Adrenal gland (tissue), 12 donors: ENCODE results near the gene RAPGEF2. TPM values are rescaled to one million over a fixed set of nuclear protein-coding genes. Genes with fewer than 3 reads are reported as not detected.

ENCODE experiments used
- DNase-seq, 7 donors: peaks; one replicate each; pipeline ENCODE4 v3.0.0-alpha.2; 2019 to 2020
- H3K27ac ChIP-seq, 5 donors: fragments of 200-600 bp; sonication (generic) in 4 of 5; 1 replicate in 3 of 5; 2 replicates in 2 of 5; pipeline versions ENCODE4 v1.5.1 to v1.8.0; 2016 to 2020; ENCODE audit warnings: mild to moderate bottlenecking in 1 of 5
- H3K27me3 ChIP-seq: fragments of 200-600 bp; 2 replicates; pipeline ENCODE4 v1.8.0; 2021
- H3K36me3 ChIP-seq, 2 donors: fragments of 200-600 bp; replicated peaks in 1 of 2; 1 replicate in 1 of 2; 2 replicates in 1 of 2; pipeline versions ENCODE4 v1.5.1 to v1.8.0; 2018 to 2022
- H3K4me1 ChIP-seq, 2 donors: fragments of 200-600 bp; replicated peaks in 1 of 2; 1 replicate in 1 of 2; 2 replicates in 1 of 2; pipeline versions ENCODE4 v1.5.1 to v1.8.0; 2018 to 2021
- H3K4me3 ChIP-seq, 4 donors: fragments of 200-600 bp; sonication (generic) in 3 of 4; one replicate each; pipeline ENCODE4 v1.5.1; 2016 to 2018
- H3K9me3 ChIP-seq, 3 donors: fragments of 200-600 bp; sonication (generic) in 1 of 3; replicated peaks in 1 of 3; 1 replicate in 2 of 3; 2 replicates in 1 of 3; pipeline versions ENCODE4 v1.5.1 to v1.8.0; 2016 to 2021
- POLR2A ChIP-seq, 2 donors: fragments of 450-650 bp; IDR thresholded peaks; one replicate each; pipeline ENCODE4 v1.6.1; 2017; ENCODE audit warnings: antibody characterized with exemption in 2 of 2, mild to moderate bottlenecking in 2 of 2, moderate library complexity in 1 of 2
- WGBS, 4 donors: extraction: QIAGEN DNeasy Blood & Tissue Kit in 2 of 4; methylation state at CpG; one replicate each; pipeline versions ENCODE4 v1.1.5 to v1.1.7; 2013 to 2017; 5-methylcytosine and 5-hydroxymethylcytosine counted together
- intact Hi-C, 2 donors: fragments of 100-400 bp; cut with DNase I; formaldehyde crosslinking; loops; one replicate each; pipeline versions ENCODE4 v1.14.1 to v1.15.0; 2022 to 2023
- polyA plus RNA-seq, 3 donors: library from polyadenylated mRNA; stranded (reverse); fragments of 200-250 nt in 2 of 3; fragments of 350-450 nt in 1 of 3; fragmentation: Illumina TruSeq in 1 of 3; extraction: RNeasy Lipid Tissue Mini Kit (QIAGEN cat#74804) in 1 of 3; gene quantifications; one replicate each; pipeline ENCODE4 v1.2.3, GENCODE V29; 2013 to 2014
- total RNA-seq, 9 donors: library from RNA; depleted of rRNA in 4 of 9; stranded (reverse); fragments of >200 nt in 4 of 9; fragments of 120-200 nt in 1 of 9; fragmentation: NEBNext Ultra II Directional in 1 of 9; extraction: Animal tissue kit (Norgen Biotek cat#: 25700) in 1 of 9; gene quantifications; one replicate each; pipeline versions ENCODE4 v1.1.0 to v1.2.4, GENCODE V29; 2013 to 2023
- TF ChIP-seq, protein P1 (sequence below), 6 experiments: fragments of 450-650 bp in 4 of 6; fragments of 200-600 bp in 2 of 6; sonication (generic) in 1 of 6; IDR thresholded peaks; 1 replicate in 5 of 6; 2 replicates in 1 of 6; pipeline versions ENCODE4 v1.5.1 to v1.8.0; 2016 to 2021; ENCODE audit warnings: antibody characterized with exemption in 6 of 6, mild to moderate bottlenecking in 2 of 6, moderate library complexity in 1 of 6
- donor health status: healthy with polysubstance abuse.
- donor health status: Bipolar disorder and iron deficiency.
- donor health status: DM: yes; HTN: yes; CAD: no.
- donor health status: DM: no; HTN: no; CAD: no.
- donor health status: DM: no; HTN: no; CAD: no.
- donor health status: DM: yes; HTN: yes; CAD: no.

RAPGEF2 gene
- total and polyA plus RNA-seq, 12 donors = 5.2 to 53.9 (median 25.3) TPM

GRCh38 chr4:159121371-159121770 is 18.5 kb downstream of the RAPGEF2 start:
- Histone ChIP-seq H3K36me3 (no peaks in the 10 kb centered on the region), H3K27ac (no peak overlapping the region), H3K4me1 (peaks cover 0 to 3% of the 10 kb centered on the region in 2 donors), H3K4me3 (no peak overlapping the region), H3K27me3 (no peaks in the 10 kb centered on the region), H3K9me3 (no peaks in the 10 kb centered on the region)
- TF ChIP-seq, protein P1, sequence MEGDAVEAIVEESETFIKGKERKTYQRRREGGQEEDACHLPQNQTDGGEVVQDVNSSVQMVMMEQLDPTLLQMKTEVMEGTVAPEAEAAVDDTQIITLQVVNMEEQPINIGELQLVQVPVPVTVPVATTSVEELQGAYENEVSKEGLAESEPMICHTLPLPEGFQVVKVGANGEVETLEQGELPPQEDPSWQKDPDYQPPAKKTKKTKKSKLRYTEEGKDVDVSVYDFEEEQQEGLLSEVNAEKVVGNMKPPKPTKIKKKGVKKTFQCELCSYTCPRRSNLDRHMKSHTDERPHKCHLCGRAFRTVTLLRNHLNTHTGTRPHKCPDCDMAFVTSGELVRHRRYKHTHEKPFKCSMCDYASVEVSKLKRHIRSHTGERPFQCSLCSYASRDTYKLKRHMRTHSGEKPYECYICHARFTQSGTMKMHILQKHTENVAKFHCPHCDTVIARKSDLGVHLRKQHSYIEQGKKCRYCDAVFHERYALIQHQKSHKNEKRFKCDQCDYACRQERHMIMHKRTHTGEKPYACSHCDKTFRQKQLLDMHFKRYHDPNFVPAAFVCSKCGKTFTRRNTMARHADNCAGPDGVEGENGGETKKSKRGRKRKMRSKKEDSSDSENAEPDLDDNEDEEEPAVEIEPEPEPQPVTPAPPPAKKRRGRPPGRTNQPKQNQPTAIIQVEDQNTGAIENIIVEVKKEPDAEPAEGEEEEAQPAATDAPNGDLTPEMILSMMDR (IDR thresholded peaks at IDR 0.05) = no peak
- no peak for TF ChIP-seq POLR2A (IDR thresholded peaks at IDR 0.05)
- DNase-seq = no peak
- intact Hi-C loops = no loop called here
- WGBS, 4 donors = 97 to 100% (median 99%) methylated on average over 2 of the region's 2 CpGs

DNA sequence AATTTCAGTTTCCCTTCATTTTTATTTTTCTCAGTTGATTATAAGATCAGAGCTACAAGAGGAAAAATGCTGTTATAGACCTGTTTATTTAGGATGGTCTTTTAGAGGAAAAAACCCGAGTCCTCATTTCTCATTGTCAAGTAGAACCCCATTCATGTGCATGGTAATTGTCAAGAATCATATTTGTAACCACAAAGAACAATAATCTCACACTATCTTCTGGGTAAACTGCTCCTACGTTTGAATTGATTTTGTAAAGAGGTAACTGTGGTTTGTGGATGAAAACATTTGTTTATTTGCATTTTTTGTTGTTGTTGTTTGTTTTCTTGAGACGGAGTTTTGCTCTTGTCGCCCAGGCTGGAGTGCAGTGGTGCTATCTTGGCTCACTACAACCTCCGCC is 23.8 kb downstream of the RAPGEF2 start:
- intact Hi-C loops = no loop called here
- DNase-seq = no peak
- H3K9me3 ChIP-seq = no peaks in the 10 kb centered on the region
- H3K36me3 ChIP-seq = no peaks in the 10 kb centered on the region
- no peaks in the 10 kb centered on the region for H3K27me3 ChIP-seq
- peaks cover 0 to 3% of the 10 kb centered on the region in 2 donors for H3K4me1 ChIP-seq
- no peak overlapping the region for H3K4me3 ChIP-seq
- no peak overlapping the region for H3K27ac ChIP-seq
- TF ChIP-seq POLR2A (IDR thresholded peaks at IDR 0.05) = no peak
- TF ChIP-seq, protein P1 (IDR thresholded peaks at IDR 0.05) = no peak
- WGBS, 4 donors = 92 to 95% (median 93%) methylated on average over 5 of the region's 5 CpGs

DNA sequence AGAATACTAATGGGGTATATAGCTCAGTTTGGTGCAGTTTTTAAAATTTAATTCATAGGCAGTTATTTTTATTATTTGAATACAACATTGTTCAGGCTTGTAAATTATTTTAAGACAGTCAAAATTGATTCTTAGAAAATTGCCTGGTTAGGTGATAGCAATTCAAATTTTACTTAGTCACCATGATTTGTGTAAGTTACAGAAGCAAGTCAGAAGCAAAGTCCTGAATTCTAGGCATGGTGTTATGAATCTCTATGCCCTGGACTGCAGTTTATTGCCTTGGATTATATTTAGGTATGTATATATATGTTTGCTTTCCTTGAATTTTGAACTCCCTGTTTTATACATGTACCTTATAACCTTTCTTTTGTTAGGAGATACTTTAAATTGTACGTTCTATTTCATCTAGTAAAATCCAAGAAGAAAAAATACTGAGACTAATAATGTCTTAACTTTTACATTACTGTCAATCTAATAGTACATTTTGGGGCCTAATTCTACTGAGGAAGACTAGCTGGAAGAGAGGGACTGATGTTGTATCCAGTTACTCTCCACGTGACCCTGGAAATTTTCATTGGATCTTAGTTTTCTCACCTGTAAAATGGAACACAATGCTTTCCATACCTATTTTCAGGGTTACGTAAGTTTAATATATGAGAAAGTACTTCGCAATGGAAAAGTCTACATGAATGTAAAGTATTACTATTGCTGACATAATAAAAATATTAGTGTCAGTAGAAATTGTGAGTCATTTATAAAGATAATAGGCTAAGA is 25.1 kb downstream of the RAPGEF2 start:
- Histone ChIP-seq H3K9me3 (no peaks in the 10 kb centered on the region), H3K27ac (no peak overlapping the region), H3K4me1 (peaks cover 0 to 3% of the 10 kb centered on the region in 2 donors), H3K27me3 (no peaks in the 10 kb centered on the region), H3K4me3 (no peak overlapping the region), H3K36me3 (no peaks in the 10 kb centered on the region)
- intact Hi-C loops = no loop called here
- TF ChIP-seq, protein P1 (IDR thresholded peaks at IDR 0.05) = no peak
- TF ChIP-seq POLR2A (IDR thresholded peaks at IDR 0.05) = no peak
- DNase-seq = no peak
- 93 to 98% (median 94%) methylated on average over 4 of the region's 4 CpGs for WGBS, 4 donors

DNA sequence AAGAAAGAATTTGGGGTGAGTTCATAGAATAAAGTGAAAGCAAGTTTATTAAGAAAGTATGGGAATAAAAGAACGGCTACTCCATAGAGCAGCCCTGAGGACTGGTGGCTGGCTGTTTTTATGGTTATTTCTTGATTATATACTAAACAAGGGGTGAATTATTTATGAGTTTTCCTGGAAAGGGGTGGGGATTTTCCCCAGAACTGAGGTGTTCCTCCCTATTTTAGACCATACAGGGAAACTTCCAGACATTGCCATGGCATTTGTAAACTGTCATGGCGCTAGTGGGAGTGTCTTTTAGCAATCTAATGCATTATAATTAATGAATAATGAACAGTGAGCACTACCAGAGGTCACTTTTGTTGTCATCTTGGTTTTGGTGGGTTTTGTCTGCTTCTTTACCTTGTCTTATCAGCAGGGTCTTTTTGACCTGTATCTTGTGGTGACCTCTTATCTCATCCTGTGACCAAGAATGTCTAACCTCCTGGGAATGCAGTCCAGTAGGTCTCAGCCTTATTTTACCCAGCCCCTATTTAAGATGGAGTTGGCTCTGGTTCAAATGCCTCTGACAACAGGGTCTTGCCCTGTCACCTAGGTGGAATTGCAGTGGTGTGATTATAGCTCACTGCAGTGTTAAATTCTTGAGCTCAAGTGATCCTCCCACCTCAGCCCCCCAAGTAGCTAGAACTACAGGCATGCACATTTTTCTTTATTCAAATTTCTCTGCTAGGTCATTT is 27.1 kb downstream of the RAPGEF2 start:
- intact Hi-C loops = no loop called here
- Histone ChIP-seq H3K27ac (no peak overlapping the region), H3K36me3 (no peaks in the 10 kb centered on the region), H3K4me3 (no peak overlapping the region), H3K4me1 (no peaks in the 10 kb centered on the region), H3K9me3 (no peaks in the 10 kb centered on the region), H3K27me3 (no peaks in the 10 kb centered on the region)
- no peak for DNase-seq
- TF ChIP-seq, protein P1 (IDR thresholded peaks at IDR 0.05) = no peak
- no peak for TF ChIP-seq POLR2A (IDR thresholded peaks at IDR 0.05)
- 91 to 98% (median 93%) methylated on average over 2 of the region's 2 CpGs for WGBS, 4 donors
